Osteoblast (primary cell): ENCODE data around the gene MRPS30. TPM values are rescaled to one million over a fixed set of nuclear protein-coding genes. Genes with fewer than 3 reads are reported as not detected.
"Not testable (repeated sequence)": the region's sequence is repeated elsewhere in the genome, so short reads cannot be mapped to it uniquely, and the experiment has no call there.

Experiments
- DNase-seq: peaks from one replicate; pipeline ENCODE4 v3.0.0; 2011; ENCODE audit warnings: low spot score, mixed read lengths; ENCODE audit not compliant: insufficient read length; ENCODE audit errors: missing footprints
- H2AFZ ChIP-seq: 2 replicates; pipeline ENCODE4 v1.6.0; 2011; ENCODE audit warnings: mild to moderate bottlenecking, low read length
- H3K27ac ChIP-seq: 2 replicates; pipeline ENCODE4 v1.5.1; 2011; ENCODE audit warnings: mild to moderate bottlenecking, low read depth, low read length, moderate library complexity
- H3K27me3 ChIP-seq: 2 replicates; pipeline ENCODE4 v1.6.0; 2012; ENCODE audit warnings: mild to moderate bottlenecking, control low read depth, inconsistent platforms, low read length, moderate library complexity; ENCODE audit not compliant: insufficient read depth
- H3K36me3 ChIP-seq: 2 replicates; pipeline ENCODE4 v1.5.1; 2011; ENCODE audit warnings: mild to moderate bottlenecking, low read length, control low read depth, moderate library complexity; ENCODE audit not compliant: insufficient read depth
- H3K4me1 ChIP-seq: 2 replicates; pipeline ENCODE4 v1.5.1; 2011; ENCODE audit warnings: mild to moderate bottlenecking, low read length, control low read depth, moderate library complexity; ENCODE audit not compliant: insufficient read depth
- H3K4me2 ChIP-seq: 2 replicates; pipeline ENCODE4 v1.6.0; 2011; ENCODE audit warnings: mild to moderate bottlenecking, low read length; ENCODE audit not compliant: insufficient read depth
- H3K4me3 ChIP-seq: fragments of 200-600 bp; sonication (generic); 3 replicates; pipeline ENCODE4 v1.5.1; 2012; ENCODE audit warnings: mild to moderate bottlenecking, low read length, inconsistent platforms; ENCODE audit not compliant: insufficient read depth
- H3K79me2 ChIP-seq: 2 replicates; pipeline ENCODE4 v1.6.0; 2012; ENCODE audit warnings: mild to moderate bottlenecking, low read length, control low read depth, inconsistent platforms; ENCODE audit not compliant: insufficient read depth
- H3K9me3 ChIP-seq: 2 replicates; pipeline ENCODE4 v1.5.1; 2011; ENCODE audit warnings: low read depth, low read length, control low read depth
- H4K20me1 ChIP-seq: 2 replicates; pipeline ENCODE4 v1.6.0; 2012; ENCODE audit warnings: mild to moderate bottlenecking, low read length, control low read depth; ENCODE audit not compliant: insufficient read depth
- total RNA-seq: library from RNA; depleted of rRNA; stranded (reverse); fragments of >200 nt; gene quantifications from 2 replicates; pipeline ENCODE4 v1.2.3, GENCODE V29; 2012
- TF ChIP-seq, protein P1 (sequence below): IDR thresholded peaks from 2 replicates; pipeline ENCODE4 v1.5.1; 2011; ENCODE audit warnings: mild to moderate bottlenecking, low read depth, low read length, moderate library complexity; ENCODE audit errors: extremely low read depth

Gene MRPS30
- total RNA-seq, 1 donor = 69.1 TPM

DNA sequence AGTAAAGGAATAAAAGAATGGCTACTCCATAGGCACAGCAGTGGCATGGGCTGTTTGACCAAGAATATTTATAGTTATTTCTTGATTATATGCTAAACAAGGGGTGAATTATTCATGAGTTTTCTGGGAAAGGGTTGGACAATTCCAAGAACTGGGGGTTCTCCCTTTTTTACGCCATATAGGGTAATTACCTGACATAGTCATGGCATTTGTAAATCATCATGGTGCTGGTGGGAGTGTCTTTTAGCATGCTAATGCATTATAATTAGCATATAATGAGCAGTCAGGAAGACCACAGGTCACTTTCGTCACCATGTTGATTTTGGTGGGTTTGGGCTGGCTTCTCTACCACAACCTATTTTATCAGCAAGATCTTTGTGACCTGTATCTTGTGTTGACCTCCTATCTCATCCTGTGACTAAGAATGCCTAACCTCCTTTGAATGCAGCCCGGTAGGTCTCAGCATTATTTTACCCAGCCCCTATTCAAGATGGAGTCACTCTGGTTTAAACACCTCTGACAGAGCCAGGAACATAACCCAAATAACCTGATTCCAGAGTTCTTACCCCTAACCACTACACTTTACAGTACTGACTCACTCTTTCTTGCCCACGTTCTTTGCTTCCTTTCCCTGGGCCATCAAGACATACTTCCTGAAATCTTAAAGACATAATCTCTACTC is 25.0 kb upstream of the MRPS30 start:
- DNase-seq = no peak
- Histone ChIP-seq H3K27ac (no peak overlapping the region), H3K27me3 (no peaks in the 10 kb centered on the region), H4K20me1 (no peaks in the 10 kb centered on the region), H3K79me2 (no peaks in the 10 kb centered on the region), H3K9me3 (no peaks in the 10 kb centered on the region), H3K4me1 (no peaks in the 10 kb centered on the region), H3K4me3 (no peak overlapping the region), H3K4me2 (no peak overlapping the region), H2AFZ (no peak overlapping the region), H3K36me3 (no peaks in the 10 kb centered on the region)
- TF ChIP-seq, protein P1, sequence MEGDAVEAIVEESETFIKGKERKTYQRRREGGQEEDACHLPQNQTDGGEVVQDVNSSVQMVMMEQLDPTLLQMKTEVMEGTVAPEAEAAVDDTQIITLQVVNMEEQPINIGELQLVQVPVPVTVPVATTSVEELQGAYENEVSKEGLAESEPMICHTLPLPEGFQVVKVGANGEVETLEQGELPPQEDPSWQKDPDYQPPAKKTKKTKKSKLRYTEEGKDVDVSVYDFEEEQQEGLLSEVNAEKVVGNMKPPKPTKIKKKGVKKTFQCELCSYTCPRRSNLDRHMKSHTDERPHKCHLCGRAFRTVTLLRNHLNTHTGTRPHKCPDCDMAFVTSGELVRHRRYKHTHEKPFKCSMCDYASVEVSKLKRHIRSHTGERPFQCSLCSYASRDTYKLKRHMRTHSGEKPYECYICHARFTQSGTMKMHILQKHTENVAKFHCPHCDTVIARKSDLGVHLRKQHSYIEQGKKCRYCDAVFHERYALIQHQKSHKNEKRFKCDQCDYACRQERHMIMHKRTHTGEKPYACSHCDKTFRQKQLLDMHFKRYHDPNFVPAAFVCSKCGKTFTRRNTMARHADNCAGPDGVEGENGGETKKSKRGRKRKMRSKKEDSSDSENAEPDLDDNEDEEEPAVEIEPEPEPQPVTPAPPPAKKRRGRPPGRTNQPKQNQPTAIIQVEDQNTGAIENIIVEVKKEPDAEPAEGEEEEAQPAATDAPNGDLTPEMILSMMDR = no peak

DNA sequence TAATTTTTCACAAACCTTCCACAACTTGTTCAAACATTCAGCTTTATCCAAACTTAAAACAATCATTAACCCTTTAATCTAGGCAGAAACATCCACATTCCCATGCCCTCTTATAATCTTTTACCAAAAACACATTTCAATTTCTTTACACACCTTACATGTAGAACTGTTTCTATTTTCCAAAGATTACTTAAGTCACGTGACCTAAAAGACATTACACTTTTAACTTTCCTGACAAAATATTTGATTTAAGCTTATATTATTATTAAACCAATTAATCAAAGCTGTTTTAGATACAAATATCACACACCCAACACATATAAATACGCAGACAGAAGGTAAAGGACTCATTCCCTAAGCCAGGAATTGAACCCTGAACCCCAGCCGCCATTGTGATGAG is 21.0 kb upstream of the MRPS30 start:
- no peaks in the 10 kb centered on the region for H3K9me3 ChIP-seq
- no peak overlapping the region for H3K4me3 ChIP-seq
- H3K27me3 ChIP-seq = no peaks in the 10 kb centered on the region
- H4K20me1 ChIP-seq = no peaks in the 10 kb centered on the region
- H3K4me1 ChIP-seq = no peaks in the 10 kb centered on the region
- no peak overlapping the region for H3K27ac ChIP-seq
- no peaks in the 10 kb centered on the region for H3K36me3 ChIP-seq
- no peaks in the 10 kb centered on the region for H3K79me2 ChIP-seq
- no peak overlapping the region for H2AFZ ChIP-seq
- TF ChIP-seq, protein P1 = no peak
- H3K4me2 ChIP-seq = no peak overlapping the region
- no peak for DNase-seq

DNA sequence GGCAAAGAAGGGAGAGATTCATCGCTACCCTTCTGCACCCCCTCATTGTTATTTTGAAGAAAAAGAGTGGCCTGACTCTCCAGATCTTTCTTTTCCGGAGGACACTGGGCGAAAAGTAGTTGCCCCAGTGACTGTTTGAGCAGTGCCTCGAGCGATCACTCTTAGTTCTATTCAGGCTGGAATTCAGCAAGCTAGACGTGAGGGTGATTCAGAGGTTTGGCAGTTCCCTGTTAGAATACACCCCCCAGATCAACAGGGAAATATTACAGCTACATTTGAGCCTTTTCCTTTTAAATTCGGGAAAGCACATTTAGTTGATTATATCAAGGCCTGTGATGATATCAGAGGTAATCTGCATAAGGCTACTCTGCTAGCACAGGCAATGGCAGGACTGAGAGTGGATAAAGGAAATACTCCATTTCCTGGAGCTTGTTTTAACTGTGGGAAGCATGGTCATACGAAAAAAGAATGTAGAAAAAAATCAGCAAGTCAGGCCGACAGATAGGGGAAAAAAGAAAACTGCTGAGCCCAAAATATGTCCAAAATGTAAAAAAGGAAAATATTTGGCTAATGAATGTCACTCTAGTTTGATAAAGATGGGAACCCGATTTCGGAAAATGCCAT is 19.3 kb upstream of the MRPS30 start:
- not testable (repeated sequence) for H2AFZ ChIP-seq

DNA sequence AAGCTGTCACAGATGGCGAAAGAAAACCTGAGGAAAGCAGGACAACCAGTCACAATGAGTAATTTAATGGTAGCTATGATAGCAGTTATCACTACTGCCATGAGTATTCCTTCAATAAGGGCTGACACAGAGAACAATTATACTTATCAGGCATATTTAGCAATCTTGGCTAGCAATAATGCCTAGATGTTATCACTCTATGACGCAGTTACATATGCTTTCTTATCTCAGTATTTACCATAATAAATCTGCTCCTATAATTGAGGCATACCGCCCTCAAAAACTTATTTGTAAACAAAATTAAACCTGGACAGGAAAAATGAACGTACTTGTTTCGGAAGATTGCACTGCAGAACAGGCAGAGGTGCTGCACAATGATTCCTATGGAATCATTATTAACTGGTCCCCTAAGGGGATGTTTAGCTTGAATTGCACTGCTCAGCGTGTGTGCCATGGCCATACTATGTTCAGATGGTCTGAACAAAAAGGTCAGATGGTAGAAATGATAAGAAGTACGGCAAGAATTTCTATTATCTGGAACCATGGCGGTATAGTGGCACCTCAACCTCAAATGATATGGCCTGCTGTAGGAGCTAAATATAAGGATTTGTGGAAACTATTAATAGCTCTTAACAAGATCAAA is 16.6 kb upstream of the MRPS30 start:
- H3K4me2 ChIP-seq, H2AFZ ChIP-seq, H3K4me1 ChIP-seq, H3K27ac ChIP-seq, H3K27me3 ChIP-seq, H3K79me2 ChIP-seq, H3K9me3 ChIP-seq, H3K4me3 ChIP-seq, H3K36me3 ChIP-seq, DNase-seq, H4K20me1 ChIP-seq: not testable (repeated sequence)

More for the DNA sequence above, 19.3 kb upstream of the MRPS30 start:
- H3K9me3 ChIP-seq, H3K4me1 ChIP-seq, H4K20me1 ChIP-seq, DNase-seq, H3K4me3 ChIP-seq, H3K27me3 ChIP-seq, H3K79me2 ChIP-seq, H3K27ac ChIP-seq, H3K36me3 ChIP-seq, H3K4me2 ChIP-seq: not testable (repeated sequence)

DNA sequence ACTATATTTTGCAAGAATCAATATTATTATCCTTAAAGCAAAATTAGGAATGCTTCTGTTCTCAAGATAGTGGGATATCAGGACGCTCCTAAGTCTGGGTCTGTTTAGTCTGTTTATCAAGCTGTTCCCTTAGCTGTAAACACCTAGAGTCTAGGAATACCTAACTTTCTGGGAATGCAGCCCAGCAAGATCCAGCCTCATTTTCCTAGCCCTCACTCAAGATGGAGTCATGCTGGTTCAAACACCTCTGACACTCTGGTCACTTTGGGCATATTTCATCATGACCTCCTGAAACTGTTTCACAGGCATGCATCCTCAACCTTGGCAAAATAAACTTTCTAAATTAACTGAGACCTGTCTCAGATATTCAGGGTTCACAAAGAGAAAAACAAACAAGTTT is 14.4 kb upstream of the MRPS30 start:
- Histone ChIP-seq H3K79me2 (no peaks in the 10 kb centered on the region), H3K9me3 (no peaks in the 10 kb centered on the region), H3K4me2 (no peak overlapping the region), H2AFZ (no peak overlapping the region), H3K27ac (no peak overlapping the region), H4K20me1 (no peaks in the 10 kb centered on the region), H3K27me3 (no peaks in the 10 kb centered on the region), H3K36me3 (no peaks in the 10 kb centered on the region), H3K4me1 (no peaks in the 10 kb centered on the region), H3K4me3 (no peak overlapping the region)
- TF ChIP-seq, protein P1 = no peak
- DNase-seq = no peak
